Lower leg skin (tissue), 3 donors: Measurements from ENCODE around the gene IARS1.

Experiments used
- CTCF ChIP-seq, 3 donors: fragments of 450-650 bp; IDR thresholded peaks; one replicate each; pipeline ENCODE4 v1.5.1; 2016; ENCODE audit warnings: antibody characterized with exemption in 3 of 3, mild to moderate bottlenecking in 3 of 3, moderate library complexity in 2 of 3
- POLR2A ChIP-seq, 2 donors: fragments of 450-650 bp; IDR thresholded peaks; one replicate each; pipeline ENCODE4 v1.6.1; 2016 to 2017; ENCODE audit warnings: antibody characterized with exemption in 2 of 2, mild to moderate bottlenecking in 1 of 2, moderate library complexity in 1 of 2

- TF ChIP-seq CTCF (IDR thresholded peaks at IDR 0.05) = no peak
- TF ChIP-seq POLR2A (IDR thresholded peaks at IDR 0.05) = no peak
Measured at GRCh38 chr9:92341578-92341977, 48.1 kb upstream of the IARS1 start.
